ENCODE measurements around the gene RNF150.

The RNF150 gene

DNA sequence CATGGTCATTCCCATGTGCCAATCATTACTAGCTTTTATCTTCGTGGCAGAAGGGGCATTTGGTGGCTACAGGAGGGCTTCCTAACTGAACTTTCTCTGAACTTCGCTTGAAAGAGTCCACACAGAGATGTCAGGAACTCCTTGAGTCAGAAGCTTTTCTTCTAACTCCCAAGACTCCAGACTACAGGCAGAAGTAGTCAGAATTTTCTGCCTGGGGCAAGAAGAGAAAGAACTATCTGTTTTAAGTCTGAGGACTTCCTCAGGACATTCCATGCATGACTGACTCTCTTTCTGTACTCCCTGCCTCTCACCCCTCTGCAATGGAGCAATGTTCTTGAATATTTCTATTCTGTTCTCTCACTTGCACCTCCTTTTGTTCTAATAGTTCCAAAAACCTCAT lies 206.6 kb downstream of the RNF150 start:
- DNase-seq (ENCODE audit: low read depth, low spot score), result no peak

DNA sequence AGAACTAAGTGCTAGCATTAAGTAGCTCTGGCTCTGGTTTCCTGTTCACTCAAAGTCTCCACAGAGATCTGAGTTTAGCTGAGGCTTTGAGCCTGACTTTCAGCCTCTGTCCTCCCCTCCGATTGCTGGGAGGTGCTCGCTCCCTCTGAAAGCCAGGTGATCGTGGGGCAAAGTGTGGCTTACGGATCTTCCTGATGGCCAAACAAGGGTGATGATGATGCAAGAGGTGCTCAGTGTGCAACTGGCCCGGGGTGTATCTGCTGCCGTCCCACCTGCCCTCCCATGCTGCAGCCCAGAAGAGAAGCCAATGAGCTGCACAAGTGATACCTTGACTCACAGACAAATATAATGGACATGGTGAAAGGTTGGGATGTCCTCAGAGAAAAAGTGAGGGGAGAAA lies 207.9 kb downstream of the RNF150 start:
- no peak for DNase-seq (ENCODE audit: low read depth, low spot score)

DNA sequence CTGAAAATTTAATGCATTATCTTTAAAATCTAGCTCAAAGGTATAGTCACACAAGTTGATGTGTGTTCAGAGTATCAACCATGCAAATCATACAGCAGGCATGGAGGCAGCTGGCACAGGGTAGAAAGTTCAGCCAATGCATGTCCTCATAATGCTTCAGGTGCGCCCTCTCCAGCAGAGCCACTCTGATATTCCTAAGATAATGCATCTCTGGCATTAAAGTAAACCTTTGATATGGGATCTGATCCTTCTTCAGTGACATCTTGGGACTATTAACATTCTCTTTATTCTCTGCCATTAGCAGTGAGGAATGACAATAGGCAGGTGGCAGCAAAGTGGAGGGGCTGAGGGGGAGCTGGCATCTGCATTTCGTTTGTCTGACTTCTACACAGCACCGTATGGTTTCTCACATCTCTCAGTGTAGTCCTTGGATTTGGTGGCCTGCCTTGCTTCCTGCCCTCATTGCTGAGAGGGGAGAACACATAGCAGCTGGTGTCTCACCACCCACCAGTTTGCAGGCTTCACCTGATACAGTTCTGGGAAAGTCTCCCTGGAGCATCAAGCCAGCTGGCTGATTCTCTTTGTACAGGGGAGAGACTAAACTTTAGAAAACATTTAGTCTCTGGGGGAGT lies 208.4 kb downstream of the RNF150 start:
- DNase-seq (ENCODE audit: low read depth, low spot score), result no peak

DNA sequence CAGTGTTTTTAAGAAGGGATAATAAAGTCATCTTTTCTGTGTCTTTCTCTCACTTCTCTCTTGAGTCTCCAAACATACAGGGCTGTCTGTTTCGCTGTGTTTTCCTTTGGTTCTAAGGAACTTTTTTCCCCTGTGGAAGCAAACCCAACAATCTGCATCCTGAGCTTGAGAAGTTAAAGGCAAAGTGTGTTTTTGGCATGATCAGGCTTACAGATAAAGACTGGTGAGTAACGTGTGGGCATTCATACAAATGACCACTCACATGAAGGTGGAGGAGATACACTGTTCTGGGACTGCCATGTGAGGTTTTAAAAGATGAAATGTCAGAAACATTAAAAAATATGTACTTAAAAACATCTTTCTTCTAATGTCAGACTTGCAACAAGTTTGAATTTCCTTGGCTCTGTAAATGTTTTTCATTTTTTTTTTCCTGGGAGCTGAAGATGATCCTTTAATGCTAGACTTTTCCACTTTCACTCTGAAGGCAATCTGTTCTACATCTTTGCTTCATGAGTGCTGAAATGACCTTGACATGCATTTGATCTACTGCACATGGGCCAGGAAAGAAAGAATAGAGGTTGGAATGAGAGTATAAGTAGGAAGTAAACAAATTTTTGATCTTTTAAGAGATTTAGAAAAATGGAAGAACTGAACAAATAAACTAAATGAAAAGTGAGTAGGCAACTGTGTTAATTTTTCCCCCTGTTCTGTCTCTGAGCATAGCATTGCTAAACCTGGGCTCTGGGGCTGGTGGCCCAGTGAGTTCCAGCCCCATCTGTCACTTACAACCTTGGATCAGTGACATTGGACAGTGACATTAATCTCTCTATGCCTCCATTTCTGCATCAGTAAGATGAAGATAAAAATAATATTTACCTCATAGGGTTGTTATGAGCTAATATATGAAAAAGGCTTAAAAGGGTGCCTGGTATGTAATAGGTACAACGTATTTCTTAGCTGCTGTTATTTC lies 226.0 kb downstream of the RNF150 start:
- no peak for DNase-seq (ENCODE audit: low read depth, low spot score)

DNA sequence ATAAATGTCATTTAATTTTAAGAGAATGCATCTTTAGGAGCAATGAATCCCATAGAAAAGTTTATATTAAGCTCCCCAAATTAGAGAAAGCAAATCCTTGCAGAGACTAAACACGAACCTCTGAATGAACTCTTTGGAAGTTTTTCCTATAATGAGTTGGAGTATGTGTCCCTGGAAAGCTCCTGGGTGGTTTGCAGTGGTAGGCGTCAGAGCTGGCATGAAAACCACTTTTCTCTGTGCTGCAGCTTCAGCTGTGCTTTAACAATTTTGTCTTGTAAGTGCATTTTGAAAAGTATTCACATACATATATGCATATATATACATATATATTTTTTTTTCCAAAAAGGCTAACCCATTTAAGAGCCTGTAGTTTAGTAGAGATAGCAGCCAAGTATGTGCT lies 228.4 kb downstream of the RNF150 start:
- DNase-seq (ENCODE audit: low read depth, low spot score), result no peak

DNA sequence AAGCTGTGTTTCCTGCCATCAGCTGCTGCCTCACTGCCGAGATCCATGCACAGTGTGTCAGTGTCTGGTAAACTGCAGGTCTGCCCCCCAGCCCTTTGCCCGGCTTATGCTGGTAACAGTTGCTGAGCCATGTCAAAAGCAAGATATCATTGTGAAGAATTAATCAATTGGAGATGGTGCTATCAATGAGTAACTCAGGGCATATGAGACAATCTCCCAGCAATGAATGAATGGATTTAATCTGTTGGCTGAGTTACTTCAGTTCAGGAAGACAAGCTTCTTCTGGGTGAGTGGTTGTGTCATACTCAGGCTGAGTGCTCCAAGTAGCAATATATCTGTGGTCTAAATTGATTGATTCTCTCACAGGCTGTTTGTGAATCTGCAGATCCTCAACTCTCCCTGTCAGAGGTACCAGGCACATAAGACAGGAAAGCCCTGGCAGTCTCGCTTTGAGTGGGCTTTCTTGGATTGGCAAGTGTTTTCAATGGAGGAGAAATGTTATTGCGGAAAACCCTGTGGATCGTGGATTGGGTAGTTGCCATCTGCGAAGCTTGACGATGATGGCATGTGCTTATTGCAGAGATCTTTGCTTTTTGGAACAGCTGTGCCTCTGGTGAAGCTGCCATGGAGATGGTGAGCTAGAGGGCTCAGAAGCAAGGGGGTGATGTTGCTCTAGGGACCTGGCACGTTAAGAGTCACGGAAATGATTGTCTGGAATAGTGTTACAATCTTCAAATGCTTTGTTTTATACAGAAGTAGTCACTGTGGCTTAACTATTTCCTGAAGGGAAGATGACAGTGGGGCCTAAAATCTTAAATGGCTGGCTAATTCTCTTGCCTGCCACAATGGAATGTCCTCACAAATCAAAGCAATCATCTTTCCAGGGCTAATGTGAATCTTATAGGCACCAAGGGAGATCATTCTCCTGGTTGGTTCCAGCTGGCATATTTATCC lies 229.5 kb downstream of the RNF150 start:
- DNase-seq (ENCODE audit: low read depth, low spot score), result no peak

DNA sequence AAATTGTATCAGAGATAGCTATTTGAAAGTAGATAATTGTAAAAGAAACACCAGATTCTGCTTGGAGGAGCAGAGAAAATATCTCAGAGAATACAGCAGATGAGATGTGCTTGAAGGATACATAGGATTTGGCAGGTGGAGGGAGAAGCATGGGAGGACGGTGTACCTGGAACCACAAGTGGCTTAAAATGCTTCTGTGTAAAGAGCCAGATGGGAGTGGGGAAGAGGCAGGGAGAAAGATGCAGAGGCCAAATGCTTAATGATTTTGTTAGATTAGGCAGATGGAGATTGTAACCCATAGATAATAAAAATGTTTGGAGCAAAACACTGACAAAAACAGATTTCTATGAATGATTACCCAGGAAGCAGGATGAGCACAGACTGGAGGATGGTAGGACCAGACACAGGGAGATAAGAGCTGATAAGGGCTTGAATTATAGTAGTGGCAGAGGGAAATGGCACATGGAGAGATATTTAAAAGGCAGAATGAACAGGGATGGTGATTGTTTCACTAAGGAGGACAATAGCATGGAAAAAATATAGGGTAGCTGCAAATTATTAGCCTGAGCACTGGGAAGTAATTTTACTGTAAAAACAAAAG lies 231.4 kb downstream of the RNF150 start:
- DNase-seq (ENCODE audit: low read depth, low spot score), result no peak

DNA sequence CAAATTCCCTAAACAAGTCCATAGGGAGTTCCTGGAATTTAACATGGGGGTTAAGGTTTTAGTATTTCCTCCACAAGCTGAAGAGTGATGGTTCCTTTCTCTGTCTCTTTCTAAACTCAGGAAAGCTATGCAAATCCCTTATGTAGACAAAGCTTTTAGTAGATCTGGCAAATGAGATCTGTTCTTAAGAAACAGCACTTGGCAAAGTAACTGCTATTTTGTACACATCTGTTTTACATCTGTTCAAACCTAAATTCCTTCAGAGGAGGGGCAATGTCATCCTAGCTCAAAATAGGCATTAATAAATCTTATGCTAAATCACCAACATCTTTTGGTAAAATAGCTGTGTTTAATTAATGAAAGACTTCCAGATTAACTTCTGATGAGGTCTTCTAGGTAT lies 239.3 kb downstream of the RNF150 start:
- DNase-seq (ENCODE audit: low read depth, low spot score), result no peak

DNA sequence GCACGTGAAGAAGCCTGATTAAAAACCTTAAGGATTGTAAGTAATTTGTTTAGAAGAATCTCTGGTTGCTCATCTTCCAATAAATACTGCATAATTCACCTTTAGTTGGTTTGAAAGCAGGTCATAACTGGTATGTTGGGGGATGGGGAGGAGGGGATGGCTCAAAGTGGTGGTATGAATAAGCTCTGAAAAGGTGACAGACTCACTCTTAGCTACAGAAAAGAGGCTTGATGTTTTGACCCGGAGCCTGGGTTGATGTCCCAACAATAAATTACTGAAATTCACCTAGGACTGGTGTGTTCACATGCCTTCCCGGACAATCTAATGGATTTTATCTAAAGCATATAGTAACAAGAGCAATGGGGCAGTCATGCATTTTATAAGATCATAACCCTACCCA lies 245.2 kb downstream of the RNF150 start:
- DNase-seq (ENCODE audit: low read depth, low spot score), result no peak

DNA sequence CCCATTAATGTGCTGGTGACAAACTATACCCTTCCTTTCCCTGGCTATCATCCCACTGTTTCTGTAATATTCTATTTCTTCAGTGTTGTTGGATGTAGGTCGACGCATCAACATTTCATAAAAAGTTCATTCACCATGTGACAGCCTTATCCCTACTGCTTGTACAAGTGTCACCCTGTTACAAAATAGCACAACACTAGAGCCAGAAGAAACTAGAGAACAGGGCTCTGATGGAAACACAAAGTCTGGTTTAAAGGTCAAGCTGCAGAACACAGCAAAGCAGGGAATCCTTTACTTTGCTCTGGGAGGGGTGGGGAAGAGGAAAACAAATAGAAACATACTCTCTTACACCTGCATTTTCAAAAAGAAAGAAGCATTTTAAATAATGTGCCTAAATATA lies 245.8 kb downstream of the RNF150 start:
- no peak for DNase-seq (ENCODE audit: low read depth, low spot score)

DNA sequence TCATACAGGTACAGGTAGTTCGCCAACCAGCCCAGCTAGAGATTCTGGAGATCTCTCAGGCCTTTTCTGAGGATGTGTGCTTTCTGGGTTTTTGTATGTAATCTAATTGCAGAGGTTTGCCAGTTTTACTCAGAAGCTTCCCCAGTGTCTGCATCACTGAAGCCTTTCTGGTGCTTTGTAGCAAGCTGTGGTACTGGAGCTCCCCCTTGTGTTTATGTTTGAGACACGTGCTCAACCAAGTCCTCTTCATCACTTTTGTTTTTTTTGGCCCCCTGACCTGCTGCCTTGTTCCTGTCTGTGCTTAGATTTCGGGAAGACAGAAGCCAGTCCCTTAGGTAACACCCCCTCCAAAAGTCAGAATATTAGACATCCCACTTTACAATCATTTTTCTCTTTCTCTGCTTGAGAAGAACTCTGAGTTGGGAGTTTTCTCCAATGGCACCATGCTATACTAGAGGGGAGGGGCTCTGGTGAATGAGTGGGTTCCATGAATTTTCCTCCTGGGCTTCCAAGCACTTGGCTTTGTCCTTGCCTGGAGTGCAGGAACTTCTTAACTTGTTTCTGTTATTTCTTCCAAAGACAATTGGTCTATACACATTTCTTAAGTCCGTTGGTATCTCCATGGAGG lies 248.7 kb downstream of the RNF150 start:
- peak; percentile 54 for DNase-seq (ENCODE audit: low read depth, low spot score)

DNA sequence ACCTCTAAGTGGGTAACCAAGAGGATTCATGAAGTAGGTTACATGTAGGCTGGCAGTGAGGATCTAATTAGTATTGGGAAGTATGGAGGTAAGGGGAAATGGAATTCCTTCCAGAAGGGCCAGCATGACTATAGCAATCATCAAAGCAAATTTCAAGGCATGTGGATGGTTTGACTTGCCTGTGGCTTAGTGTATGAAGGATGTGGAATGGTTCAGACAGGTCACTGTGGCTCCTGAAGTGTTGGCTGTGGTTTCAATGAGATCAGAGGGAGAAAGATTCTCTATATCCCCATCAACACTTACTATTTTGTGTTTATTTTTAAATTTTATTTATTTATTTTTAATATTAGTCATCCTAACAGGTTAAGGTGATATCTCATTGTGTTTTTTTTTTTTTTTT lies 255.5 kb downstream of the RNF150 start:
- no peak for DNase-seq (ENCODE audit: low read depth, low spot score)

DNA sequence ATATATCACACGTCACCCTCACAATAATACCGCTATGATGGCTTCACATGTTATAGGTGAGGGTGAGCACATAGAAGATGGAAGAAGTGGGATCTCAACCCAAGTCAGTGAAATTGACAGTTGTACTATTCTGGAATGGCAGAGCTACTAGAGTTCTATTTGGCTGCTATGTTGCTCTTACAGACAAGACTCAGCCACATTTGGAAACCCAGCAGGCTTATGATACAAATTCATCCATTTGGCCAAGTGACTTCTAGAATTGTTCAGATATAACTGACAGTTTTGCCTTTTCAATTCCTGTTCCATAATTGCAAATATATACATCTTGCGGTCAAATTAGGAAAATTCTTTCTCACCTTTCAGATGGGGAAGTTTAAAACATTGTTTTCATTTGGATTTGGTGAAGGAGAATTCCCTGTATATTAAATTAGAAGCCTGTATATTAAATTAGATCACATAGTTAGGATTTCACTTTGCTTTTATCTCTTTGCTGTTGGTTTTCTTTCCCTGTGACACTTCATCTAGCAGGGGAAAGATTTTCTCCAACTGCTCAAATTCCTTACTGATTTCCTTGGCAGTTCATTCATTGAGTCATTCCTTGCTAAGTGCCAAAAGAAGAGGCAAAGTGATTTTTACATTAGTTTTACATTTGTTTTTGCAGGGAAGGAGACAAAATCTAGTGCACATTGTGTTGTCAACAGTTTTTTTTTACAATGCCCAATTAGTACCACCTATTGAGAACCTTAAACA lies 256.5 kb downstream of the RNF150 start:
- no peak for DNase-seq (ENCODE audit: low read depth, low spot score)

DNA sequence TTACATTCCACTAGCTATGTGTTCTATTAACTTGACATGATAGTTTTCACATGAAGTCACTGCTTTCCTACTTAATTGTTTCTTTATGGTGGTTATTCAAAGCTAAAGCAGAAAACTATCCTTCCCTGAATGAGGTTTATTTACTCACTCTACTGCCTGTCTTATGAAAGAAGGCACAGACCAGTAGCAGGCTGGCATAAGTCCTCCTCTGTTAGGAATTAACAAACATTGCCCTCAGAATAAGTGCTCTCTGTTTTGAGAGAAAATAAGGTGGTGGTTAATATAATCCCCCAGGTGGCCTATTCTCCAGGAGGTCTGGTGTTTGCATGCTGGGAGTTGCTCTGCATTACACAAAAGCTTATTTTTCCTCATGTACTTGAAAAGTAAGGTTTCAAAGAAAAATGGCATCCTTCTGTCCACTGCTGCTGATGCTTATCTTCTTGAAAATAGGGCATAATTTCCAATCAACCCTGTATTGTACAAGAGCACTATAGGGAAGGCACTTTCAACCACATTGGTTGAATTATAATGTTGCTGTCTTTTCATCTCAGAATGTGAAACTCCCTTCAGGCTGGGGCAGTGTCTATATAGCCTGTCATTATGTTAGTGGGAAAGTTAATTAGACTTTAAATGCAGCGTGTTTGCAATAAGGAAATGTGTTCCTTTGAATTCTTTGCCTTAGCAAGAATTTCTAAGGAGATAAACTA lies 257.4 kb downstream of the RNF150 start:
- peak; percentile 50 for DNase-seq (ENCODE audit: low read depth, low spot score)

DNA sequence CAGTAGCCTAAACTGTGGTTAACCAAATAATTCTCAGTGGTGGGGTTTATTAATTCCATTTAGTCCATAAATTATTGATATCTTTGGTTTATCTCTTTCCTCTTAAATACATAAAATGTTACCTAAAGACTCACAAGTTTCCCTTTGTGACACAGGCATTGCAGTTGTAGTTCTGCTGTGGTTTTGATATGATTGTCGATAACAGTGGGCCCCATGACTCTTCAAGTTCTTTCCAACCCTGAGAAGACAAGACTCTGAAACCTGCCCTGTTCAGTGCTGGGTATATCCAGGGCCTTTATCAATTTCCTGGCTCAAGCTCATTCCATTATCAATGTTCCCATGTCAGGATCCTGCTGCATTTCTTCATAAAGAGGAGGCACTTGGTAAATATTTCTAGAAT lies 259.2 kb downstream of the RNF150 start:
- no peak for DNase-seq (ENCODE audit: low read depth, low spot score)

DNA sequence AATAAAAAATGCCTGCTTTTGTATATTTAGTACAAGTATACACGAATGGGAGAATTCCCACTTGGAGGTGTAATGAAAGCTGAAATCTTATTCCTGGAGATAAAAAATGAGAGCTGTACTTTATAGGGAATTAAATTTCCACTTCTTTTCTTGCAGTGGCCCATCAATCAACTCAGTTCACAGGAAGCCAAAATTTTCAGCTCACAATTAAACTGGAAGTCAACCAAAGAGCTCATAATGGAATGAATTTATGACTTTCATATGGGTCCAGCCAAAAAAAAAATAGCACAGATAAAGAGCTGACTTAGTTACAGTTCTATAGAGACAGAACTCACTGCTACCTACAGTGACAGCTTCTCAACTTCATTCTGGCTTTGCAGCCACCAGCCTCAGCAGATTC lies 261.9 kb downstream of the RNF150 start:
- no peak for DNase-seq (ENCODE audit: low read depth, low spot score)

DNA sequence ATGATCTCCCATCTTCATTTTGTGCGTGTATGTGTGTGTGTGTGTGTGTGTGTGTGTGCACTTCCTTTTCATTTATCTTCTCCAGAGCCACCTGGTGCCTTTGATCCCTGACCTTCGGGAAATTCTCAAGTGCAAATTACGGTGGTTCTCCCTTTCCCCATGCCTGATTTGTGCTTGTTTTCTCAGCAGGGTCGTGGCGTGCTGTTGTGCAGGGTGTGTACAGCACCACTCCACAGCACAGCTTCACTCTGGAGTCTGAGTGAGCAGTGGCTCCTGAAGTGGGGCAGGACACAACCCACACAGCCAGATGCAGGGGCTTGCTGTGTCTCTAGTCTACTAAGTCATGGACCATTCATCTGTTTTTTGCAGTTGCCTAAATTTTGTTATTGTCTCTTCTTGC lies 262.8 kb downstream of the RNF150 start:
- no peak for DNase-seq (ENCODE audit: low read depth, low spot score)

DNA sequence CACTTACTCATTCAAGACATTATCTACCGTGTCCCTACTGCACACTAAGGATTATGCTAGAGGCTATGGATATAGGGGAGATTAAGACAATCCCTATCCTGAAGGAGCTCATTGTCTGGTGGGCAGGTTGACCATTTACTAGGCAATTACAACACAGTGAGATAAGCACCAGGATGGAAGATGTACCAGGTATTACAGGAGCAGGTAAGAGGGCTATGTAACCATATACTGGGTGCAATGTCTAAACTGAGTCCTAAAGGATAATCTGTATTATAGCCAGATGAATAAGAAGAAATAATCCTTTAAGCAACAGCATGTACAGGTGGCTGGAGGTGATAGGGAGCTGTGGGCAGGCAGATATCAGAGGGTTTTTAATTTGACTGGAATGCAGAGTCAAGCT lies 263.8 kb downstream of the RNF150 start:
- DNase-seq (ENCODE audit: low read depth, low spot score), result no peak

DNA sequence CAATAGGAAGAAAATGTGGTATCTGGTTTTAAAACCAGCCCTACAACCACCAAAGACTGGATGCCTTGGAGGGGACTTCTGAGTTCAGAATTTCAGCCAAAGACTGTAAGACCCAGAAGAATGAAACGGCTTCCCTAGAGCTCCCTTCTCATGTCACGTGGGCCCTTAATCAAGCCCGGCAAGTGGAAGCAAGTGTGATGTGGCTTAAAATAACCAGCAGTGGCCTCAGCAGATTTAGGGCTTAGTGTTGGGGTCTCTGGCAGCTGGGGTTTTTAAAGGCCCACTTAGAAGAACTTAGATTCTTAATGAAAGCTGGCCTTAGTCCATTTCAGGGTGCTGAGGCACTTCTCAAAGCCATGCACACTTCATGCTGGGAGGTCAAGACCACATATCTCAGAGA lies 265.9 kb downstream of the RNF150 start:
- no peak for DNase-seq (ENCODE audit: low read depth, low spot score)

DNA sequence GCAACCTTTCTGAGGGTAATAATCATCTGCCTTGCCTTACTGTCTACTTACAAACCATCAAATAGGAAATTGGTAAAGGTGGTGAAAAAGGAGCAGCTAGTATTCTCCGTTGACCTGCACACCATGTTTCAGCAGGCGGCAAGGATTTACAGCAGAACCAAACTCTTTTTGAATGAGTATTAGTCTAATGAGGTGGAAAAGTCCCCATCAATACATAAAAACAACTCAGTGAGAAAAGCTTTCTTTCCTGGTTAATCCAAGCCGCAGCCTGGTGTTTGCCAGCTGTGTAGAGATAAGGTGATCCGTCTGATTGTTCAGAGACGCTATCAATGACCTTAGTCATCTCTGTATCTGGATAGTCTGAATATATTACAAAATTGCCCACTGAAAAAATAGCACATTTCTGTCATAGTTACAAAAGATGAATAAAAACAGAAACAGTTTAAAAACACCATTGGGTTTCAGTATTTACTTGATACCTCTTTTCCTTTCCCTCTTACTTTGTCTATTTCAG lies 266.7 kb downstream of the RNF150 start:
- no peak for DNase-seq (ENCODE audit: low read depth, low spot score)

Measured in smooth muscle cell of the brain vasculature (primary cell).